Vagina (tissue), 2 donors: ENCODE data around the gene LNX2.

Source experiments
- POLR2A ChIP-seq, 2 donors: fragments of 450-650 bp; IDR thresholded peaks; one replicate each; pipeline ENCODE4 v1.6.1; 2017; ENCODE audit warnings: antibody characterized with exemption in 2 of 2, mild to moderate bottlenecking in 2 of 2, moderate library complexity in 2 of 2
- POLR2AphosphoS5 ChIP-seq, 2 donors: sonication (generic); formaldehyde crosslinking; IDR thresholded peaks; one replicate each; pipeline ENCODE4 v1.9.0; 2017; ENCODE audit warnings: antibody characterized with exemption in 2 of 2, mild to moderate bottlenecking in 2 of 2, low read depth in 1 of 2; ENCODE audit not compliant: insufficient read depth in 1 of 2

DNA sequence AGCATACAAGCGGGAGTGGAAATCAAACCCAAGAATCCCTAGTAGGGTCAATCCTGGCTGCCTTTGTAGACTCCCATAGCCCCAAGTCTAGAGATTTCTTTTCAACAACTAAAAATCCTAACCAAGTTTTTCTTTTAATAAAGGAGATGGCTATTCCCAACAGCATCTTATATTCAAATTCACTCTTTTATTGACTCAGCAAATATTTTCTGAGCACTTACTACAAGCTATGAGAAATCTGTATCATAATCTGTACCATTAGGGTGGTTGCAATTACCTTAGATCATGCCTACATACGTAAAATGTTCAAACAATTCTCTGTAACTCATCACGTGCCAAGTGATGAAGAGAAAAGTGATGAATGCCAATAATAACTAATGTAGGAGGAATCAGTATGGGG, 54.5 kb downstream of the LNX2 start:
- TF ChIP-seq POLR2AphosphoS5 (IDR thresholded peaks at IDR 0.05; ENCODE audit: insufficient read depth in 1 of 2, low read depth in 1 of 2) (no peak), POLR2A (IDR thresholded peaks at IDR 0.05) (no peak)
